ENCODE results near the gene SERBP1.

Gene SERBP1

DNA sequence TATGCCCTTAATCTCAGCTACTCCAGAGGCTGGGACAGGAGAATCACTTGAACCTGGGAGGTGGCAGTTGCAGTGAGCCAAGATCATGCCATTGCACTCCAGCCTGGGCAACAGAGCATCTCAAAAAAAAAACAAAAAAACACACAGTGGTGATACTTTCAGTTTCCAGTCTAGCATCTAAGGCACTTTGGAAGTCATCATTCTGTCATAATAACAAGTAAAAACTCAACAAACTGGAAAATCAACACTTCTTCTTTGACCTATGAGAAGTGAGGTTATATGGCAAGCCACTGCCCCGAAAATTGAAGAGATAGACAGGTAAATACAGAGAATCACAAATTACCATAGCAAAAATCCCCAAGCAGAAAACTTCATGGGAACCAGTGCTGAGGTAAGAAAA is 70.6 kb downstream of the SERBP1 start:
- no peak for DNase-seq (ENCODE audit: extremely low read depth, low read depth)
- TF ChIP-seq, protein P1, sequence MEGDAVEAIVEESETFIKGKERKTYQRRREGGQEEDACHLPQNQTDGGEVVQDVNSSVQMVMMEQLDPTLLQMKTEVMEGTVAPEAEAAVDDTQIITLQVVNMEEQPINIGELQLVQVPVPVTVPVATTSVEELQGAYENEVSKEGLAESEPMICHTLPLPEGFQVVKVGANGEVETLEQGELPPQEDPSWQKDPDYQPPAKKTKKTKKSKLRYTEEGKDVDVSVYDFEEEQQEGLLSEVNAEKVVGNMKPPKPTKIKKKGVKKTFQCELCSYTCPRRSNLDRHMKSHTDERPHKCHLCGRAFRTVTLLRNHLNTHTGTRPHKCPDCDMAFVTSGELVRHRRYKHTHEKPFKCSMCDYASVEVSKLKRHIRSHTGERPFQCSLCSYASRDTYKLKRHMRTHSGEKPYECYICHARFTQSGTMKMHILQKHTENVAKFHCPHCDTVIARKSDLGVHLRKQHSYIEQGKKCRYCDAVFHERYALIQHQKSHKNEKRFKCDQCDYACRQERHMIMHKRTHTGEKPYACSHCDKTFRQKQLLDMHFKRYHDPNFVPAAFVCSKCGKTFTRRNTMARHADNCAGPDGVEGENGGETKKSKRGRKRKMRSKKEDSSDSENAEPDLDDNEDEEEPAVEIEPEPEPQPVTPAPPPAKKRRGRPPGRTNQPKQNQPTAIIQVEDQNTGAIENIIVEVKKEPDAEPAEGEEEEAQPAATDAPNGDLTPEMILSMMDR (IDR thresholded peaks at IDR 0.05; ENCODE audit: low read depth, low read length): no peak
